Activated CD8-positive, alpha-beta T cell treated with anti-CD3 and anti-CD28 coated beads for 36 hours (primary cell): ENCODE measurements around the gene HIP1R. TPM values are rescaled to one million over a fixed set of nuclear protein-coding genes. Genes with fewer than 3 reads are reported as not detected.

Experiments used
- ATAC-seq: fragments of 200-7000 bp; cut with Tn5 transposase; one replicate; pipeline ENCODE4 v1.10.0; 2021; ENCODE audit warnings: mild to moderate bottlenecking, moderate library complexity
- CTCF ChIA-PET: fragments of 350-600 bp; sonication (Branson Sonifier 250); formaldehyde crosslinking; loops from one replicate; lab custom pipeline; 2021; ENCODE audit warnings: antibody characterized with exemption; lab: Charles Lee
- POLR2A ChIA-PET: fragments of 350-600 bp; sonication (Branson Sonifier 250); formaldehyde crosslinking; loops from one replicate; lab custom pipeline; 2021; ENCODE audit warnings: antibody characterized with exemption; lab: Charles Lee
- DNase-seq: peaks from one replicate; pipeline ENCODE4 v3.0.0-alpha.2; 2020
- H3K27ac Mint-ChIP-seq: one replicate; pipeline ENCODE4 v1.8.0; 2021; ENCODE audit warnings: mild to moderate bottlenecking, mixed read lengths
- H3K27me3 Mint-ChIP-seq: one replicate; pipeline ENCODE4 v1.8.0; 2021; ENCODE audit warnings: mixed read lengths
- H3K36me3 Mint-ChIP-seq: one replicate; pipeline ENCODE4 v1.8.0; 2021; ENCODE audit warnings: low read depth, mixed read lengths
- H3K4me1 Mint-ChIP-seq: one replicate; pipeline ENCODE4 v1.8.0; 2021; ENCODE audit warnings: low read depth, mixed read lengths
- H3K4me3 Mint-ChIP-seq: one replicate; pipeline ENCODE4 v1.8.0; 2021; ENCODE audit warnings: mild to moderate bottlenecking, moderate library complexity, mixed read lengths
- H3K9me3 Mint-ChIP-seq: one replicate; pipeline ENCODE4 v1.8.0; 2021; ENCODE audit warnings: mixed read lengths
- intact Hi-C: fragments of 100-400 bp; cut with micrococcal nuclease; formaldehyde crosslinking; loops from one replicate; pipeline ENCODE4 v1.10.0; 2022
- total RNA-seq, 2 experiments: library from RNA; stranded (reverse); gene quantifications; one replicate each; pipeline ENCODE4 v1.2.3, GENCODE V29; 2021
- TF ChIP-seq, protein P1 (sequence below): fragments of 200-600 bp; IDR thresholded peaks from one replicate; pipeline ENCODE4 v1.8.0; 2022; ENCODE audit warnings: antibody characterized with exemption, mild to moderate bottlenecking

HIP1R gene
- total RNA-seq, 2 experiments from 2014 or later, result 22.8 to 22.9 TPM

DNA sequence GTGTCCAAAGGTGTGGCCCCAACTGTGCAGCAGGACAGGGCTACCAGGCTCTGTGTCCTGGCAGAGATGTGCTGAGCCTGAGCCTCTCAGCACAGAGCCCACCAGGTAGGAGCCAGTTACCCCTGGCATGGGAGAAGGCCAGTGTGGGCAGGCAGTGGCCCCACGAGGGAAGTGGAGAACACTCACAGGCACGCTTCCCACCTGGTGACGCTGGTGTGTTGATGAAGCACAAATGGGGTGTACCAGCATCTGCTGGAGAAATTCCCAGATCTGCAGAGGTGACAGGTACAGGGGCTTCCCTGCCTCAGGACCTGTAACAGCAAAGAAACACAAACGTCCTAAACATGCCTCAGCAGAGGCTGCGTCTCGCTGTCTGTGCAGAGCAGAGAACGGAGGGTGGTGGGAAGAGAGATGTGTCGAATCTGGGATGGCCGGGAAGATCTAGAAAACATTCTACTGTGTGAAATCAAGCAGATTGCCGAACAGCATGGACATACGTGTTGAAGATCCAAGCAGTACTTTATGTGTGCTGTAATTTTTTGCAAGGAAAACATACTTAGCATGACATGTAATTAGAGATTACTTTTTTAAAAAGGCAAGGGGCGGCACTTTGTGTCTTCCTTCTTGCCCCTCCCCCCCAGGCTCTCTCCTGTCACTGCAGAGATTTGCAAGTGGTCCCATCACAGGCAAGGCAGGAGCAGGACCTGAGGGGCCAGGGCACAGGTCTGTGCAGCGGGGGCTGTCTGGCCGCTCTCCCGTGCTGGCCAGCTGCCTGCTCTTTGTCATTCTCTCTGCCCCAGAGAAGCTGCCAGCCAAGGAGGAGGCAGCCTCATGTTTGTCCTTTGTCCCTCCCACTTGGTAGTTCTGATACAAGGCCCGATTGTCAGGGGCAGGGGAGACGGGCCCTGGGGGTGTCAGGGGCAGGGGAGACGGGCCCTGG lies 17.3 kb downstream of the HIP1R start:
- Mint-ChIP-seq H3K4me1 (no peaks in the 10 kb centered on the region), H3K4me3 (no peak overlapping the region), H3K36me3 (peaks cover 1% of the 10 kb centered on the region), H3K27me3 (no peaks in the 10 kb centered on the region), H3K27ac (no peak overlapping the region), H3K9me3 (no peaks in the 10 kb centered on the region)
- DNase-seq (no peak), ATAC-seq (no peak)
- intact Hi-C loops, result no loop called here
- ChIA-PET CTCF (interaction anchor here (0.8 to 1.3 kb wide), 2 partner anchors 8 to 128 kb away, joined by 3 to 7 read pairs; partner anchors contain the start of gene ARL6IP4), POLR2A (no interaction called here)
- TF ChIP-seq, protein P1, sequence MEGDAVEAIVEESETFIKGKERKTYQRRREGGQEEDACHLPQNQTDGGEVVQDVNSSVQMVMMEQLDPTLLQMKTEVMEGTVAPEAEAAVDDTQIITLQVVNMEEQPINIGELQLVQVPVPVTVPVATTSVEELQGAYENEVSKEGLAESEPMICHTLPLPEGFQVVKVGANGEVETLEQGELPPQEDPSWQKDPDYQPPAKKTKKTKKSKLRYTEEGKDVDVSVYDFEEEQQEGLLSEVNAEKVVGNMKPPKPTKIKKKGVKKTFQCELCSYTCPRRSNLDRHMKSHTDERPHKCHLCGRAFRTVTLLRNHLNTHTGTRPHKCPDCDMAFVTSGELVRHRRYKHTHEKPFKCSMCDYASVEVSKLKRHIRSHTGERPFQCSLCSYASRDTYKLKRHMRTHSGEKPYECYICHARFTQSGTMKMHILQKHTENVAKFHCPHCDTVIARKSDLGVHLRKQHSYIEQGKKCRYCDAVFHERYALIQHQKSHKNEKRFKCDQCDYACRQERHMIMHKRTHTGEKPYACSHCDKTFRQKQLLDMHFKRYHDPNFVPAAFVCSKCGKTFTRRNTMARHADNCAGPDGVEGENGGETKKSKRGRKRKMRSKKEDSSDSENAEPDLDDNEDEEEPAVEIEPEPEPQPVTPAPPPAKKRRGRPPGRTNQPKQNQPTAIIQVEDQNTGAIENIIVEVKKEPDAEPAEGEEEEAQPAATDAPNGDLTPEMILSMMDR, result no peak

DNA sequence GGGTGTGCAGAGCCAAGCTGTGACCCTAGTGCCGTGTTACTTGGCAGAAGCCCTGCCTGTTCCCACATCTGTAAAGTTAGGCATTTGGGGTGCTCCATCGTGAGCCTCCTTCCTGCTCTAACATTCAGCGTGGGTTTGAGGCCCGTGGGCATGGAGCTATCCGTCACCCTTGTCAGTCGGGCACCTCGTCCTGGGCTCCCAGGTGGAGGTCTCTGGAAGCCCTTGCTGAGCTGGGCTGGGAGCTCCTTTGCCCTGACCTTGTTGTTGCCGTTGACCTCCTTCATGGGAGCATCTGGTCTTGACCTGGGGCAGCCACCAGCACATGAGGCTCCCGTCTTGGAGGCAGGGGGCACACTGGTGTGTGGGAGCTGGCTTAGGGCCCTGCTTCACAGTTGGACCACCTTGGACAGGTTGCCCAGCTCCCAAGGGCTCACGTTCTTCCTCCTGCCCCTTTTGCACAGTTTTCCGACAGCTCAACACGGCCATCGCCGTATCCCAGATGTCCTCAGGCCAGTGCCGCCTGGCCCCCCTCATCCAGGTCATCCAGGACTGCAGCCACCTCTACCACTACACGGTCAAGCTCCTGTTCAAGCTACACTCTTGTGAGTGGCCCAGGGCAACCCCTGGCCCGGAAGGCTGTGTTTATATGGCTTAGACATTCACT lies 18.5 kb downstream of the HIP1R start:
- Mint-ChIP-seq H3K4me3 (no peak overlapping the region), H3K4me1 (no peaks in the 10 kb centered on the region), H3K27me3 (no peaks in the 10 kb centered on the region), H3K27ac (no peak overlapping the region), H3K9me3 (no peaks in the 10 kb centered on the region), H3K36me3 (peaks cover 1% of the 10 kb centered on the region)
- POLR2A ChIA-PET, result interaction anchor here (1.1 kb wide), 1 partner anchor 28 kb away, joined by 3 read pairs; no protein-coding TSS in a partner anchor
- CTCF ChIA-PET, result interaction anchor here (1.0 kb wide), 1 partner anchor 60 kb away, joined by 6 read pairs; no protein-coding TSS in a partner anchor
- DNase-seq, result no peak
- intact Hi-C loops, result no loop called here
- TF ChIP-seq, protein P1, result no peak
- no peak for ATAC-seq

DNA sequence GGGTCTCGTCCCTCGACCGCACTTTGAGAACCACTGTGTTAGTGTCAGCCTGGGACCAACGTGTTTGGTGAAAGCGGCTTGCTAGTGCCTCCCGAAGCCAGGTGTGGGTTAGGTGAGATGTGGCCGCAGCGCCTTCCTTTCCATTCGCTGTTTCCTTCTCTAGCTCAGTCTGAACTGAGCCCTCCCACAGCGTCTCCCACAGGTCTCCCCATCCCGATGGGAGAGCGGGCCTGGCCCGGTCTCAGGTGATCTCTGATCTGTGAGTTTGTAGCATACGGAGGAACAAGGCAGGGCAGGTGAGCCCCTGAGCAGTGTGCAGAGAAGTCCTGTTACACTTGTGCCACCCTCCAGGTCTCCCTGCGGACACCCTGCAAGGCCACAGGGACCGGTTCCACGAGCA lies 19.3 kb downstream of the HIP1R start:
- Mint-ChIP-seq H3K4me1 (no peaks in the 10 kb centered on the region), H3K36me3 (peaks cover 1% of the 10 kb centered on the region), H3K4me3 (no peak overlapping the region), H3K9me3 (no peaks in the 10 kb centered on the region), H3K27ac (no peak overlapping the region), H3K27me3 (no peaks in the 10 kb centered on the region)
- CTCF ChIA-PET, result no interaction called here
- POLR2A ChIA-PET, result no interaction called here
- no peak for DNase-seq
- ATAC-seq, result no peak
- TF ChIP-seq, protein P1, result no peak
- intact Hi-C loops, result no loop called here

DNA sequence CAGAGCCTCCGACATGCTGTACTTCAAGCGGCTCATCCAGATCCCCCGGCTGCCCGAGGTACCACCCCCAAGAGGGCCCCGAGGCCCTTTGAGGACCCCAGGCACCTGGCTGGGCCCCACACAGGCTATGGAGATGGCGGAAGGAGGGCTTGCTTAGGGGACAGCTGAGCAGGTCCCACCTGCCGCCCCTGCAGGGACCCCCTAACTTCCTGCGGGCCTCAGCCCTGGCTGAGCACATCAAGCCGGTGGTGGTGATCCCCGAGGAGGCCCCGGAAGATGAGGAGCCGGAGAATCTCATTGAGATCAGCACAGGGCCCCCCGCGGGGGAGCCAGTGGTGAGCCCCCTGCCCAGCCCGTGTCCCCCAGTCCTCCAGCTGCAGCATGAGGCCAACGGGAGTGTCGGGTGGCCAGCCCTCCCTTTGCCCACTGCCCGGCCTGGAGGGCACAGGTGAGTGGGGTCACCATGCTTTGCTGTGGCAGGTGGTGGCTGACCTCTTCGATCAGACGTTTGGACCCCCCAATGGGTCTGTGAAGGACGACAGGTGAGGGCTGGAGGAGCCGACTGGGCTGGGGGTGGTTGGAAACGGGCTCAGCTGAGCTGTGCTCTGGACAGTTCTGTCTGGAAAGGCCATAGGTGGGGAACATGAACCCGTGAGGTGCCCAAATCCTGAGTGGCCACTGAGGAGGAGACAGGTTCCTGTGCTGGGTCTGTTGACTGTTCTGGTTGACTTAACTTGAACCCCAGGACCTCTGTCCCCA lies 20.0 kb downstream of the HIP1R start:
- Mint-ChIP-seq H3K36me3 (peaks cover 1% of the 10 kb centered on the region), H3K9me3 (no peaks in the 10 kb centered on the region), H3K4me3 (no peak overlapping the region), H3K27me3 (no peaks in the 10 kb centered on the region), H3K27ac (no peak overlapping the region), H3K4me1 (no peaks in the 10 kb centered on the region)
- intact Hi-C loops, result no loop called here
- DNase-seq (no peak), ATAC-seq (no peak)
- POLR2A ChIA-PET, result interaction anchor here (0.9 kb wide), 1 partner anchor 111 kb away, joined by 4 read pairs; the partner anchor contains the start of gene ABCB9
- CTCF ChIA-PET, result interaction anchor here (1.1 to 1.7 kb wide), 3 partner anchors 61 to 101 kb away, joined by 4 to 5 read pairs (median 4); no protein-coding TSS in a partner anchor
- TF ChIP-seq, protein P1, result no peak
